ENCODE results near the gene POMGNT2.

Gene POMGNT2

GRCh38 chr3:43094381-43094780 lies 11.5 kb downstream of the POMGNT2 start:
- H3K4me1 ChIP-seq (ENCODE audit: control insufficient read depth, insufficient read depth, low read length): no peaks in the 10 kb centered on the region
- CTCF ChIA-PET: interaction anchor here (0.5 kb wide), 1 partner anchor 1182 kb away, joined by 3 read pairs; no protein-coding TSS in a partner anchor
- POLR2A ChIA-PET: no interaction called here
- H3K36me3 ChIP-seq (ENCODE audit: control insufficient read depth in 2 of 2, insufficient read depth in 1 of 2, low read length in 2 of 2): no peaks in the 10 kb centered on the region
- H3K9me3 ChIP-seq (ENCODE audit: control insufficient read depth, insufficient read depth, low read depth, low read length): no peaks in the 10 kb centered on the region
- no peak overlapping the region for H3K4me3 ChIP-seq (ENCODE audit: low read depth, low read length)
- no peak overlapping the region for H3K27ac ChIP-seq (ENCODE audit: extremely low read depth, low read depth, low read length)
- TF ChIP-seq ZBTB7A (tag by site-specific recombination; IDR thresholded peaks at IDR 0.05; ENCODE audit: low read depth) (no peak), ZNF311 (tag by site-specific recombination; IDR thresholded peaks at IDR 0.05; ENCODE audit: borderline replicate concordance) (no peak), ZNF623 (tag by site-specific recombination; IDR thresholded peaks at IDR 0.05) (no peak), ZSCAN23 (tag by site-specific recombination; IDR thresholded peaks at IDR 0.05) (no peak), ZNF24 (tag by site-specific recombination; IDR thresholded peaks at IDR 0.05) (no peak), KLF10 (tag by site-specific recombination; IDR thresholded peaks at IDR 0.05) (no peak), ZNF266 (tag by site-specific recombination; IDR thresholded peaks at IDR 0.05; ENCODE audit: low read depth) (no peak), GFI1B (tag by site-specific recombination; IDR thresholded peaks at IDR 0.05) (no peak)
- TF ChIP-seq, protein P1, sequence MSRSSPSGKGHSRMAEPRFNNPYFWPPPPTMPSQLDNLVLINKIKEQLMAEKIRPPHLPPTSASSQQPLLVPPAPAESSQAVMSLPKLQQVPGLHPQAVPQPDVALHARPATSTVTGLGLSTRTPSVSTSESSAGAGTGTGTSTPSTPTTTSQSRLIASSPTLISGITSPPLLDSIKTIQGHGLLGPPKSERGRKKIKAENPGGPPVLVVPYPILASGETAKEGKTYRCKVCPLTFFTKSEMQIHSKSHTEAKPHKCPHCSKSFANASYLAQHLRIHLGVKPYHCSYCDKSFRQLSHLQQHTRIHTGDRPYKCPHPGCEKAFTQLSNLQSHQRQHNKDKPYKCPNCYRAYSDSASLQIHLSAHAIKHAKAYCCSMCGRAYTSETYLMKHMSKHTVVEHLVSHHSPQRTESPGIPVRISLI (tag by site-specific recombination; IDR thresholded peaks at IDR 0.05): no peak
- TF ChIP-seq, protein P2, sequence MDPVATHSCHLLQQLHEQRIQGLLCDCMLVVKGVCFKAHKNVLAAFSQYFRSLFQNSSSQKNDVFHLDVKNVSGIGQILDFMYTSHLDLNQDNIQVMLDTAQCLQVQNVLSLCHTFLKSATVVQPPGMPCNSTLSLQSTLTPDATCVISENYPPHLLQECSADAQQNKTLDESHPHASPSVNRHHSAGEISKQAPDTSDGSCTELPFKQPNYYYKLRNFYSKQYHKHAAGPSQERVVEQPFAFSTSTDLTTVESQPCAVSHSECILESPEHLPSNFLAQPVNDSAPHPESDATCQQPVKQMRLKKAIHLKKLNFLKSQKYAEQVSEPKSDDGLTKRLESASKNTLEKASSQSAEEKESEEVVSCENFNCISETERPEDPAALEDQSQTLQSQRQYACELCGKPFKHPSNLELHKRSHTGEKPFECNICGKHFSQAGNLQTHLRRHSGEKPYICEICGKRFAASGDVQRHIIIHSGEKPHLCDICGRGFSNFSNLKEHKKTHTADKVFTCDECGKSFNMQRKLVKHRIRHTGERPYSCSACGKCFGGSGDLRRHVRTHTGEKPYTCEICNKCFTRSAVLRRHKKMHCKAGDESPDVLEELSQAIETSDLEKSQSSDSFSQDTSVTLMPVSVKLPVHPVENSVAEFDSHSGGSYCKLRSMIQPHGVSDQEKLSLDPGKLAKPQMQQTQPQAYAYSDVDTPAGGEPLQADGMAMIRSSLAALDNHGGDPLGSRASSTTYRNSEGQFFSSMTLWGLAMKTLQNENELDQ (tag by site-specific recombination; IDR thresholded peaks at IDR 0.05; ENCODE audit: low read depth): no peak

DNA sequence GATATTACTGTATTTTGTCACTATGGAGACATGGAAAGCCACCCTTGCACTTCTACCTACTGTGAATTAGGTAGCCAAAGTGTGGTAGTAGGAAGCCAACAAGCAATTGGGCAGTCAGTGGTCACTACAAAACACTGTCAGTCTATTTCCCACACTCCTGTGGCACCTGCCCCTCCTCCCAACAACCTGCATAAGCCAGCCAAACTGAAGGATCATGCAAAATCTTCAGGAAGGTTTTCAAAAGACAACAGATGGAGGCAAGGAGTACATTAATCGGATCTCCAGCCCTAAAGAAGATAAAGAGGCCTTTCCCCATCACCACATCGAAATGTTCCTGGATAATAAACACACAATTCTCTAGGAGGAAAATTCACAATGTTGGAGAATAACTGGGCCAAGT lies 11.9 kb downstream of the POMGNT2 start:
- no peaks in the 10 kb centered on the region for H3K4me1 ChIP-seq (ENCODE audit: control insufficient read depth, insufficient read depth, low read length)
- ChIA-PET POLR2A (no interaction called here), CTCF (no interaction called here)
- no peak for TF ChIP-seq KLF10 (tag by site-specific recombination; IDR thresholded peaks at IDR 0.05)
- TF ChIP-seq, protein P3, sequence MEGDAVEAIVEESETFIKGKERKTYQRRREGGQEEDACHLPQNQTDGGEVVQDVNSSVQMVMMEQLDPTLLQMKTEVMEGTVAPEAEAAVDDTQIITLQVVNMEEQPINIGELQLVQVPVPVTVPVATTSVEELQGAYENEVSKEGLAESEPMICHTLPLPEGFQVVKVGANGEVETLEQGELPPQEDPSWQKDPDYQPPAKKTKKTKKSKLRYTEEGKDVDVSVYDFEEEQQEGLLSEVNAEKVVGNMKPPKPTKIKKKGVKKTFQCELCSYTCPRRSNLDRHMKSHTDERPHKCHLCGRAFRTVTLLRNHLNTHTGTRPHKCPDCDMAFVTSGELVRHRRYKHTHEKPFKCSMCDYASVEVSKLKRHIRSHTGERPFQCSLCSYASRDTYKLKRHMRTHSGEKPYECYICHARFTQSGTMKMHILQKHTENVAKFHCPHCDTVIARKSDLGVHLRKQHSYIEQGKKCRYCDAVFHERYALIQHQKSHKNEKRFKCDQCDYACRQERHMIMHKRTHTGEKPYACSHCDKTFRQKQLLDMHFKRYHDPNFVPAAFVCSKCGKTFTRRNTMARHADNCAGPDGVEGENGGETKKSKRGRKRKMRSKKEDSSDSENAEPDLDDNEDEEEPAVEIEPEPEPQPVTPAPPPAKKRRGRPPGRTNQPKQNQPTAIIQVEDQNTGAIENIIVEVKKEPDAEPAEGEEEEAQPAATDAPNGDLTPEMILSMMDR (tag by site-specific recombination; IDR thresholded peaks at IDR 0.05): no peak
- no peak for TF ChIP-seq ZNF366 (tag by site-specific recombination; conservative IDR thresholded peaks at IDR 0.05)
- no peak for TF ChIP-seq ZNF449 (tag by site-specific recombination; IDR thresholded peaks at IDR 0.05)
- no peak for TF ChIP-seq REST (tag by site-specific recombination; IDR thresholded peaks at IDR 0.05)
- no peak for TF ChIP-seq ZNF768 (tag by site-specific recombination; IDR thresholded peaks at IDR 0.05)
- no peak for TF ChIP-seq ZNF560 (tag by site-specific recombination; IDR thresholded peaks at IDR 0.05; ENCODE audit: borderline replicate concordance)
- no peak overlapping the region for H3K4me3 ChIP-seq (ENCODE audit: low read depth, low read length)
- no peak overlapping the region for H3K27ac ChIP-seq (ENCODE audit: extremely low read depth, low read depth, low read length)
- no peaks in the 10 kb centered on the region for H3K36me3 ChIP-seq (ENCODE audit: control insufficient read depth in 2 of 2, insufficient read depth in 1 of 2, low read length in 2 of 2)
- H3K9me3 ChIP-seq (ENCODE audit: control insufficient read depth, insufficient read depth, low read depth, low read length): no peaks in the 10 kb centered on the region
